ES-I3 (cell line): ENCODE measurements around the gene C3orf52.

ENCODE experiments used
- H3K36me3 ChIP-seq: 2 replicates; pipeline ENCODE4 v1.6.1; 2013; ENCODE audit warnings: mild to moderate bottlenecking, low read length, control low read depth, moderate library complexity; ENCODE audit not compliant: insufficient read depth
- H3K4me1 ChIP-seq: 2 replicates; pipeline ENCODE4 v1.6.1; 2013; ENCODE audit warnings: mild to moderate bottlenecking, control low read depth, low read length; ENCODE audit not compliant: insufficient read depth
- H3K9ac ChIP-seq: 2 replicates; pipeline ENCODE4 v1.6.1; 2013; ENCODE audit warnings: low read depth, mild to moderate bottlenecking, low read length, moderate library complexity
- H3K9me3 ChIP-seq: 2 replicates; pipeline ENCODE4 v1.6.1; 2013; ENCODE audit warnings: mild to moderate bottlenecking, low read length, moderate library complexity; ENCODE audit not compliant: control insufficient read depth, insufficient read depth

C3orf52 gene

DNA sequence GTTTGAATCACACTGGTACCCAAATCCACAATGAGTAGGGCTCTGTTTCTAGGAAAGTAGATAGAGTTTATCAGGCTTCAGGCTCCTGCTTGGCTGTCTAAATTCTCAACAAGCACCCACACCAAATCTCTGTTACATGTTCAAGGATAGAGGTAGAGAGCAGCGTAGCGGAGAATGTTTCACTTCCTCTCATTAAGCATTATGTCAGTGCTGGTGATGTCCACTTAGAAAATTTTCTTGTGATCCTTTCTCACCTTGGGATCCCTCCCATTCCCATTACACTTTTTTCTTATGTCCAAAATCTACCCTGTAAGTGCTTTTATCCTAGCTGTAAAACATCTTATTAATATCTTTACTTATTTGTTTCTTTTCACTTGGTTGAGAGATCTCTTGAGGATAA, 81.6 kb downstream of the C3orf52 start:
- Histone ChIP-seq H3K9ac (no peak overlapping the region), H3K4me1 (no peaks in the 10 kb centered on the region), H3K9me3 (no peaks in the 10 kb centered on the region), H3K36me3 (no peaks in the 10 kb centered on the region)
